ENCODE results near the gene IFI6. TPM values are rescaled to one million over a fixed set of nuclear protein-coding genes. Genes with fewer than 3 reads are reported as not detected.
"Not testable (repeated sequence)": the region's sequence is repeated elsewhere in the genome, so short reads cannot be mapped to it uniquely, and the experiment has no call there.

The IFI6 gene
- total RNA-seq, 1 experiment from 2014 or later: 426 TPM

- Mint-ChIP-seq H3K4me3 (ENCODE audit: low read depth, unreplicated experiment) (no peak overlapping the region), H3K4me1 (ENCODE audit: low read depth, unreplicated experiment) (no peaks in the 10 kb centered on the region), H3K36me3 (ENCODE audit: insufficient read depth, unreplicated experiment) (no peaks in the 10 kb centered on the region), H3K27me3 (ENCODE audit: unreplicated experiment) (peaks cover 66% of the 10 kb centered on the region), H3K27ac (ENCODE audit: unreplicated experiment) (no peak overlapping the region), H3K9me3 (ENCODE audit: low read depth, unreplicated experiment) (no peaks in the 10 kb centered on the region)
- DNase-seq: no peak
- intact Hi-C loops (cut with micrococcal nuclease; ENCODE audit: unreplicated experiment): no loop called here
- TF ChIP-seq CTCF (IDR thresholded peaks at IDR 0.05; ENCODE audit: unreplicated experiment): no peak
- CTCF ChIA-PET: no interaction called here
- BruUV-seq (replicated peaks): no TSS peak
These were observed 41.0 kb downstream of the IFI6 start for GRCh38 chr1:27630859-27631491.

GRCh38 chr1:27628712-27629111 is 43.3 kb downstream of the IFI6 start:
- no peak overlapping the region for H3K27ac Mint-ChIP-seq (ENCODE audit: unreplicated experiment)
- intact Hi-C loops (cut with micrococcal nuclease; ENCODE audit: unreplicated experiment): no loop called here
- CTCF ChIA-PET: no interaction called here

GRCh38 chr1:27627733-27628132 is 44.3 kb downstream of the IFI6 start:
- CTCF ChIA-PET: not testable (repeated sequence)

More at GRCh38 chr1:27628712-27629111, 43.3 kb downstream of the IFI6 start:
- peaks cover 45% of the 10 kb centered on the region for H3K27me3 Mint-ChIP-seq (ENCODE audit: unreplicated experiment)
- no peaks in the 10 kb centered on the region for H3K4me1 Mint-ChIP-seq (ENCODE audit: low read depth, unreplicated experiment)
- no peak for TF ChIP-seq CTCF (IDR thresholded peaks at IDR 0.05; ENCODE audit: unreplicated experiment)
- H3K9me3 Mint-ChIP-seq (ENCODE audit: low read depth, unreplicated experiment): no peaks in the 10 kb centered on the region
- no peak overlapping the region for H3K4me3 Mint-ChIP-seq (ENCODE audit: low read depth, unreplicated experiment)
- DNase-seq: no peak
- BruUV-seq (replicated peaks): no TSS peak
- no peaks in the 10 kb centered on the region for H3K36me3 Mint-ChIP-seq (ENCODE audit: insufficient read depth, unreplicated experiment)

GRCh38 chr1:27627061-27627460 is 44.9 kb downstream of the IFI6 start:
- H3K9me3 Mint-ChIP-seq (ENCODE audit: low read depth, unreplicated experiment): no peaks in the 10 kb centered on the region
- intact Hi-C loops (cut with micrococcal nuclease; ENCODE audit: unreplicated experiment): no loop called here
- DNase-seq: no peak
- BruUV-seq (replicated peaks): no TSS peak
- peaks cover 36% of the 10 kb centered on the region for H3K27me3 Mint-ChIP-seq (ENCODE audit: unreplicated experiment)
- no peaks in the 10 kb centered on the region for H3K4me1 Mint-ChIP-seq (ENCODE audit: low read depth, unreplicated experiment)
- no peak for TF ChIP-seq CTCF (IDR thresholded peaks at IDR 0.05; ENCODE audit: unreplicated experiment)
- no peak overlapping the region for H3K27ac Mint-ChIP-seq (ENCODE audit: unreplicated experiment)
- no peak overlapping the region for H3K4me3 Mint-ChIP-seq (ENCODE audit: low read depth, unreplicated experiment)
- H3K36me3 Mint-ChIP-seq (ENCODE audit: insufficient read depth, unreplicated experiment): no peaks in the 10 kb centered on the region
- CTCF ChIA-PET: interaction anchor here (0.5 kb wide), 1 partner anchor 9 kb away, joined by 3 read pairs; no protein-coding TSS in a partner anchor

More at GRCh38 chr1:27627733-27628132, 44.3 kb downstream of the IFI6 start:
- BruUV-seq (replicated peaks); DNase-seq; H3K36me3 Mint-ChIP-seq (ENCODE audit: insufficient read depth, unreplicated experiment); H3K9me3 Mint-ChIP-seq (ENCODE audit: low read depth, unreplicated experiment); intact Hi-C loops (cut with micrococcal nuclease; ENCODE audit: unreplicated experiment); H3K27ac Mint-ChIP-seq (ENCODE audit: unreplicated experiment); H3K4me3 Mint-ChIP-seq (ENCODE audit: low read depth, unreplicated experiment); H3K4me1 Mint-ChIP-seq (ENCODE audit: low read depth, unreplicated experiment): not testable (repeated sequence)
- H3K27me3 Mint-ChIP-seq (ENCODE audit: unreplicated experiment): peaks cover 43% of the 10 kb centered on the region
